Heart left ventricle (tissue), 13 donors: ENCODE results near the gene ZNF138.

Experiments used
- POLR2A ChIP-seq, 2 donors: fragments of 450-650 bp; IDR thresholded peaks; one replicate each; pipeline ENCODE4 v1.6.1; 2017; ENCODE audit warnings: antibody characterized with exemption in 2 of 2, mild to moderate bottlenecking in 2 of 2, moderate library complexity in 2 of 2
- TF ChIP-seq, protein P1 (sequence below), 12 donors: fragments of 200-600 bp; sonication (generic) in 4 of 12; IDR thresholded peaks; one replicate each; pipeline versions ENCODE4 v1.5.0 to v1.8.0; 2018 to 2022; ENCODE audit warnings: antibody characterized with exemption in 12 of 12, mild to moderate bottlenecking in 5 of 12
- donor health status: ischemic (EF 13 %, LVEDD 7.1; RV severe dilation, severe dysfunction).
- donor health status: DM: no; HTN: yes; CAD: no.
- donor health status: DM: no; HTN: no; CAD: no.
- donor health status: ischemic (EF 25% LVEDD 6.9; RV normal size, moderate dysfunction).
- donor health status: ischemic (EF 25% LVEDD 5.7; RV mildly dilated, moderate dysfunction).
- donor health status: ischemic (EF 35%, LVEDD 5.7; RV mildly dilated, moderate dysfunction).
- donor health status: nonischemic (EF 11% LVEDD 7.7; RV severe dilation, severe dysfunction).
- donor health status: DM: yes; HTN: yes; CAD: no.
- donor health status: PGD.
- donor health status: ischemic (EF 29% LVEDD 5.4; RV normal size, mild dysfunction).
- donor health status: nonischemic (EF 23%, LVEDD 6.1; RV moderate dilation, normal function).

DNA sequence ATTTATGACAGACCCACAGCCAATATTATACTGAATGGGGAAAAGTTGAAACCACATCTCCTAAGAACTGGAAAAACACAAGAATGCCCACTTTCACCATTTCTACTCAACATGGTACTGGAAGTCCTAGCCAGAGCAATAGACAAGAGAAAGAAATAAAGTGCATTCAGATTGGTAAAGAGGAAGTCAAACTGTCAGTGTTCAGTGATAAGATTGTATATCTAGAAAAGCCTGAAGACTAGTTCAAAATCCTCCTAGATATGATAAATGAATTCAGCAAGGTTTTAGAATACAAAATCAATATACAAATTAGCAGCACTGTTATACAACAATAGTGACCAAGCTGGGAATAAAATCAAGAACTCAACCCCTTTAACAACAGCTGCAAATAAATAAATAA is 6.9 kb upstream of the ZNF138 start:
- TF ChIP-seq, protein P1, sequence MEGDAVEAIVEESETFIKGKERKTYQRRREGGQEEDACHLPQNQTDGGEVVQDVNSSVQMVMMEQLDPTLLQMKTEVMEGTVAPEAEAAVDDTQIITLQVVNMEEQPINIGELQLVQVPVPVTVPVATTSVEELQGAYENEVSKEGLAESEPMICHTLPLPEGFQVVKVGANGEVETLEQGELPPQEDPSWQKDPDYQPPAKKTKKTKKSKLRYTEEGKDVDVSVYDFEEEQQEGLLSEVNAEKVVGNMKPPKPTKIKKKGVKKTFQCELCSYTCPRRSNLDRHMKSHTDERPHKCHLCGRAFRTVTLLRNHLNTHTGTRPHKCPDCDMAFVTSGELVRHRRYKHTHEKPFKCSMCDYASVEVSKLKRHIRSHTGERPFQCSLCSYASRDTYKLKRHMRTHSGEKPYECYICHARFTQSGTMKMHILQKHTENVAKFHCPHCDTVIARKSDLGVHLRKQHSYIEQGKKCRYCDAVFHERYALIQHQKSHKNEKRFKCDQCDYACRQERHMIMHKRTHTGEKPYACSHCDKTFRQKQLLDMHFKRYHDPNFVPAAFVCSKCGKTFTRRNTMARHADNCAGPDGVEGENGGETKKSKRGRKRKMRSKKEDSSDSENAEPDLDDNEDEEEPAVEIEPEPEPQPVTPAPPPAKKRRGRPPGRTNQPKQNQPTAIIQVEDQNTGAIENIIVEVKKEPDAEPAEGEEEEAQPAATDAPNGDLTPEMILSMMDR (IDR thresholded peaks at IDR 0.05) = no peak
- no peak for TF ChIP-seq POLR2A (IDR thresholded peaks at IDR 0.05)
